GM19025 (cell line): Measurements from ENCODE around the gene PLCXD1.
"Not testable (repeated sequence)": the region's sequence is repeated elsewhere in the genome, so short reads cannot be mapped to it uniquely, and the experiment has no call there.

Source experiments
- ATAC-seq: cut with Tn5 transposase; IDR thresholded peaks from one replicate; pipeline ENCODE4 v1.9.1; 2021; ENCODE audit warnings: mild to moderate bottlenecking, low read depth, moderate library complexity; ENCODE audit not compliant: unreplicated experiment

The PLCXD1 gene

GRCh38 chrX:348461-349117 is 67.4 kb downstream of the PLCXD1 start:
- ATAC-seq: no peak

DNA sequence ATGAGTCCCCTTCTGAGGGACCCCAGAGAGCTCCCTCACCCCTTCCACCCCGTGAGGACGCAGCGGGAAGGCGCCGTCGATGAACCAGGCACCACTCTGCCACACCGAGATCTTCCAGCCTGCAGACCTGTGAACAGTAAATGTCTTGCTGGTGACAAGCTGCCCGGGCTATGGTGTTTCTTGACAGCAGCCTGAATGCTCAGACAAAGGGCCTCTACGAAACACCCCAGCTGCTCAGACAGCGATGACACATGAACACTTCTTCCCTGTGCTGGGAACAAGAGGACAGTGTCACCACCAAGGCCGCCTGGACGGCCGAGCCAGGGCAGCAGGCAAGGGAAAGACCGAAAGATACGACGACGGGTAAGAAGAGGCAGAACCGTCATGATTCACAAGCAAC is 68.0 kb downstream of the PLCXD1 start:
- ATAC-seq: no peak

GRCh38 chrX:349702-350101 is 68.5 kb downstream of the PLCXD1 start:
- ATAC-seq: no peak

DNA sequence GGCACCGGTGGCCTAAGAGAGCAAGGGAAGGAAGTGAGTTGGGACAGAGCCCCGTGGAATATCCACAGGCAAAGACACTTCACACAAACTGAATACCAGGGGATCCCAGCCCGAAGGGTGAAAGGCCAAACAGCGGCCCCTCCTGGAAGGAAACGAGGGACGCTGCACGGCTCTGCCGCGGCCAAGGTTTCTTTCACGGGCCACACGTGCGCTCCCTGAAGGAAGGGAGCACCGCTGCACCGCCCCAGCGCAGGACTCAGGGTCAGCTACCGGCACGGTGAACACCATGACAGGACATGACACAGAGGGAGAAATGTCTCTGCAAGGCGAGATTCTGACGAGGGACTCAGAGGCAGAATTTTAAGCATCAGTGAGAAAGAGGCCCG is 69.0 kb downstream of the PLCXD1 start:
- no peak for ATAC-seq

GRCh38 chrX:350534-351323 is 69.5 kb downstream of the PLCXD1 start:
- ATAC-seq: no peak

DNA sequence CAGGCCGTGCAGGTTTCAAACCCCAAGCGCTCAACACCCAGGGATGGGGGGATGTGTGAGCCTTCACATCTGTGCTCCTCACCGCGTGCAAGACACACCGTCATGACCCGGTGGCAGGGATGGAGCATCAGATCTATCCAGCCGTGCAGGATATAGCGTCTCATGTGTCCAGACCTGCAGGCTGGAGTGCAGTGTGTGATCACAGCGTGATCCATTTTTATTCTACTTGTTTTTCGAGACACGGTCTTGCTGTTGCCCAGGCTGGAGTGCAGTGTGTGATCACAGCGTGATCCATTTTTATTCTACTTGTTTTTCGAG is 70.1 kb downstream of the PLCXD1 start:
- not testable (repeated sequence) for ATAC-seq

DNA sequence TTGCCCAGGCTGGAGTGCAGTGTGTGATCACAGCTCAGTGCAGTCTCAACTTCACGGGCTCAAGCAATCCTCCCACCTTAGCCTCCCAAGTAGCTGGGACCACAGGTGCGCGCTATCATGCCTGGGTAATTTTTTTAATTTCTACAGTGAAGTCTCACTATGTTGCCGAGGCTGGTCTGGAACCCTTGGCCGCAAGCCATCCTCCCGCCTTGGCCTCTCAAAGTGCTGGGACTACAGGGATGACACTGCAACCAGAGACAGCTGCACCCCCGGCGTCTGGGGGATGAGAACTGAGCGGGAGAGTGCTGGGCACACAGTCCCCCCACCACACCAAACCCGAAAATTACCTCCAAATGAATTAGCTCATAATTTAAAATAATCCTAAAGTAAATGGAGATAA is 70.6 kb downstream of the PLCXD1 start:
- no peak for ATAC-seq

- no peak for ATAC-seq
Observed at GRCh38 chrX:352181-352580, 71.0 kb downstream of the PLCXD1 start.

DNA sequence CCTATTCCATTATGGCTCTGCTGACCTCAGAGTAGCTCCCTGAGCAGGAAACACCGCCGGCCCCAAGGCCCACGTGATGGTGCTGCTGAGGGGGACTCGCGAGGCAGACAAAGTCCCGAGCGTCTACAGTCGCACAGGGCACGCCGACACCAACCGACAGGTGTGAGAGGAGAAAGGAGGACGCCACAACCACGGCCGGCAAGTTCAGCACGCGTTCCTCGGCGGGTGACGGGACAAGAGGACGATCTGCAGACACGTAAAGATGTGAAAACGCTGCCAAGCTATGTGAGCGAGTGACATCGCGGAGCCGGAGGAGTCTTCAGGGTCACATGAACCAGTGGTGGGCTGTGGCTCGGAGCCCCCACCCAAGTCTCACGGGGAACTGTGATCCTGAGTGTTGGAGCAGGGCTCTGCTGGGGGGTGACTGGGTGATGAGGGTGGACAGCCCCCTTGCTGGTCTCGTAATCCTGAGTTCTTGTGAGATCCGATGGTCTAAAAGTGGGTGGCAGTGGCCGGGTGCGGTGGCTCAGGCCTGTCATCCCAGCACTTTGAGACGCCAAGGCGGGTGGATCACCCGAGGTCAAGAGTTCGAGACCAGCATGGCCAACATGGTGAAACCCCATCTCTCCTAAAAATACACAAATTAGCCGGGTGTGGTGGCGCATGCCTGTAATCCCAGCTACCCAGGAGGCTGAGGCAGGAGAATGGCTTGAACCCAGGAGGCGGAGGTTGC is 71.6 kb downstream of the PLCXD1 start:
- ATAC-seq: no peak
